HG03108 (cell line): ENCODE results near the gene CRYBG2.

Experiments used
- ATAC-seq: cut with Tn5 transposase; IDR thresholded peaks from one replicate; pipeline ENCODE4 v1.9.1; 2021; ENCODE audit warnings: moderate library complexity; ENCODE audit not compliant: unreplicated experiment

CRYBG2 gene

GRCh38 chr1:26370591-26371382 is 16.9 kb upstream of the CRYBG2 start:
- ATAC-seq, result no peak

- ATAC-seq, result no peak
Observed at GRCh38 chr1:26368486-26368885, 14.6 kb upstream of the CRYBG2 start.

GRCh38 chr1:26368006-26368405 is 14.1 kb upstream of the CRYBG2 start:
- ATAC-seq, result no peak

- ATAC-seq, result no peak
Observed at GRCh38 chr1:26367441-26367840, 13.5 kb upstream of the CRYBG2 start.

GRCh38 chr1:26364956-26365355 is 11.0 kb upstream of the CRYBG2 start:
- ATAC-seq, result no peak

- ATAC-seq, result peak; percentile 47
Observed at GRCh38 chr1:26363549-26364448, 9.9 kb upstream of the CRYBG2 start.

- ATAC-seq, result no peak
Observed at GRCh38 chr1:26362331-26362730, 8.4 kb upstream of the CRYBG2 start.

- no peak for ATAC-seq
Observed at GRCh38 chr1:26361605-26362122, 7.7 kb upstream of the CRYBG2 start.

- ATAC-seq, result no peak
Observed at GRCh38 chr1:26360807-26361604, 7.1 kb upstream of the CRYBG2 start.

GRCh38 chr1:26359981-26360806 is 6.3 kb upstream of the CRYBG2 start:
- ATAC-seq, result no peak

GRCh38 chr1:26358411-26359384 is 4.8 kb upstream of the CRYBG2 start:
- no peak for ATAC-seq

- no peak for ATAC-seq
Observed at GRCh38 chr1:26357121-26357602, 3.2 kb upstream of the CRYBG2 start.

GRCh38 chr1:26356106-26356505 is 2.2 kb upstream of the CRYBG2 start:
- no peak for ATAC-seq

GRCh38 chr1:26354972-26355371 is 1.0 kb upstream of the CRYBG2 start:
- ATAC-seq, result no peak

- ATAC-seq, result no peak
Observed at GRCh38 chr1:26353210-26353859, 595 bp downstream of the CRYBG2 start.

- no peak for ATAC-seq
Observed at GRCh38 chr1:26352338-26352679, 1.6 kb downstream of the CRYBG2 start.

GRCh38 chr1:26351590-26352337 is 2.2 kb downstream of the CRYBG2 start:
- ATAC-seq, result no peak
